H1 (cell line): ENCODE data around the gene SHISA6. TPM values are rescaled to one million over a fixed set of nuclear protein-coding genes. Genes with fewer than 3 reads are reported as not detected.

Source experiments
- CTCF ChIA-PET: fragments of 300-600 bp; sonication (Branson Sonifier 250); formaldehyde crosslinking; loops from one replicate; lab custom pipeline; 2021; ENCODE audit not compliant: partially characterized antibody; lab: Charles Lee
- POLR2A ChIA-PET: fragments of 300-600 bp; sonication (Branson Sonifier 250); formaldehyde crosslinking; loops from one replicate; lab custom pipeline; 2021; ENCODE audit warnings: inconsistent platforms; ENCODE audit not compliant: partially characterized antibody; lab: Charles Lee
- DNase-seq, 2 experiments: peaks; one replicate each; pipeline versions ENCODE4 v3.0.0 to v3.0.0-alpha.2; 2010 to 2022; ENCODE audit warnings: low spot score in 2 of 2, low read depth in 1 of 2, mixed read lengths in 1 of 2
- FAIRE-seq: peaks from 2 replicates; lab custom pipeline; 2011; peaks lifted over from hg19 to GRCh38; lab: Jason Lieb, UNC
- H2AFZ ChIP-seq: 2 replicates; pipeline ENCODE4 v1.8.1; 2012; ENCODE audit warnings: low read length, inconsistent platforms
- H2AK5ac ChIP-seq: 2 replicates; pipeline ENCODE4 v1.6.1; 2013; ENCODE audit warnings: low read depth, low read length
- H2BK120ac ChIP-seq: replicated peaks from 2 replicates; pipeline ENCODE3; 2013; ENCODE audit warnings: low read depth, low read length, inconsistent platforms
- H2BK12ac ChIP-seq: 2 replicates; pipeline ENCODE4 v1.6.1; 2013; ENCODE audit warnings: low read depth, low read length
- H2BK15ac ChIP-seq: 2 replicates; pipeline ENCODE4 v1.6.1; 2013; ENCODE audit warnings: low read length
- H2BK20ac ChIP-seq: 2 replicates; pipeline ENCODE4 v1.6.1; 2013; ENCODE audit warnings: low read length
- H2BK5ac ChIP-seq: 2 replicates; pipeline ENCODE4 v1.6.1; 2013; ENCODE audit warnings: low read depth, low read length
- H3K14ac ChIP-seq: 2 replicates; pipeline ENCODE4 v1.6.1; 2013; ENCODE audit warnings: inconsistent platforms; ENCODE audit not compliant: insufficient read length
- H3K18ac ChIP-seq: 2 replicates; pipeline ENCODE4 v1.6.1; 2013; ENCODE audit warnings: low read length; ENCODE audit errors: extremely low read depth
- H3K23ac ChIP-seq: 2 replicates; pipeline ENCODE4 v1.6.1; 2013; ENCODE audit warnings: inconsistent platforms; ENCODE audit not compliant: insufficient read length
- H3K23me2 ChIP-seq: 2 replicates; pipeline ENCODE4 v1.6.1; 2013; ENCODE audit warnings: low read depth, low read length
- H3K27ac ChIP-seq: 2 replicates; pipeline ENCODE4 v1.6.1; 2011; ENCODE audit warnings: low read depth, low read length, inconsistent platforms
- H3K27me3 ChIP-seq, 4 experiments: replicated peaks in 1 of 4; 1 replicate in 1 of 4; 2 replicates in 3 of 4; pipeline versions ENCODE4 v1.6.1 to v1.8.1; 2011 to 2013; ENCODE audit warnings: low read length in 3 of 4, mild to moderate bottlenecking in 3 of 4, inconsistent platforms in 2 of 4, mixed read lengths in 2 of 4, moderate library complexity in 1 of 4; ENCODE audit not compliant: control insufficient read depth in 3 of 4, insufficient read depth in 3 of 4; ENCODE audit errors: extremely low read depth in 1 of 4
- H3K36me3 ChIP-seq, 4 experiments: 2 replicates each; pipeline versions ENCODE4 v1.6.1 to v1.8.1; 2011 to 2013; ENCODE audit warnings: mild to moderate bottlenecking in 4 of 4, low read length in 3 of 4, moderate library complexity in 2 of 4, control low read depth in 1 of 4, inconsistent platforms in 1 of 4; ENCODE audit not compliant: insufficient read depth in 4 of 4, control insufficient read depth in 2 of 4
- H3K4ac ChIP-seq: replicated peaks from 2 replicates; pipeline ENCODE3; 2013; ENCODE audit warnings: low read length, low read depth, mixed read lengths, inconsistent platforms; ENCODE audit not compliant: insufficient read length
- H3K4me1 ChIP-seq, 4 experiments: replicated peaks in 1 of 4; 1 replicate in 1 of 4; 2 replicates in 3 of 4; pipeline versions ENCODE4 v1.6.1 to v1.8.1; 2011 to 2013; ENCODE audit warnings: low read length in 3 of 4, inconsistent platforms in 2 of 4, mixed read lengths in 1 of 4; ENCODE audit not compliant: insufficient read depth in 4 of 4, control insufficient read depth in 3 of 4
- H3K4me2 ChIP-seq, 2 experiments: 2 replicates each; pipeline versions ENCODE4 v1.6.1 to v1.8.1; 2011 to 2013; ENCODE audit warnings: low read depth in 2 of 2, low read length in 2 of 2, control low read depth in 1 of 2, inconsistent platforms in 1 of 2, mild to moderate bottlenecking in 1 of 2; ENCODE audit not compliant: insufficient read depth in 1 of 2
- H3K4me3 ChIP-seq, 4 experiments: fragments of 200-600, 300-600 bp in 1 of 4; sonication (generic), shearing (Covaris generic), sonication (Bioruptor Twin) in 1 of 4; 2 replicates each; pipeline versions ENCODE4 v1.5.1 to v1.8.1; 2011 to 2016; ENCODE audit warnings: low read length in 4 of 4, low read depth in 3 of 4, control low read depth in 2 of 4, inconsistent platforms in 2 of 4, mild to moderate bottlenecking in 2 of 4, mixed read lengths in 1 of 4, moderate library complexity in 1 of 4; ENCODE audit not compliant: insufficient read depth in 2 of 4; ENCODE audit errors: extremely low read depth in 1 of 4
- H3K56ac ChIP-seq: replicated peaks from 2 replicates; pipeline ENCODE3; 2013; ENCODE audit warnings: low read depth, mild to moderate bottlenecking, mixed read lengths, low read length, inconsistent platforms; ENCODE audit not compliant: insufficient read length
- H3K79me1 ChIP-seq: 2 replicates; pipeline ENCODE4 v1.6.1; 2013; ENCODE audit warnings: low read depth, low read length, control low read depth
- H3K79me2 ChIP-seq, 2 experiments: 2 replicates each; pipeline versions ENCODE4 v1.6.1 to v1.8.1; 2012 to 2013; ENCODE audit warnings: low read length in 2 of 2, mild to moderate bottlenecking in 2 of 2, inconsistent platforms in 1 of 2; ENCODE audit not compliant: insufficient read depth in 2 of 2, control insufficient read depth in 1 of 2
- H3K9ac ChIP-seq, 4 experiments: replicated peaks in 1 of 4; 1 replicate in 1 of 4; 2 replicates in 3 of 4; pipeline versions ENCODE4 v1.6.1 to v1.8.1; 2011 to 2013; ENCODE audit warnings: low read depth in 3 of 4, low read length in 3 of 4, control low read depth in 2 of 4, mild to moderate bottlenecking in 2 of 4, moderate library complexity in 2 of 4, inconsistent platforms in 1 of 4; ENCODE audit errors: extremely low read depth in 1 of 4
- H3K9me3 ChIP-seq, 2 experiments: 2 replicates each; pipeline versions ENCODE4 v1.6.1 to v1.8.1; 2012 to 2013; ENCODE audit warnings: mild to moderate bottlenecking in 2 of 2, moderate library complexity in 2 of 2, control low read depth in 1 of 2, inconsistent platforms in 1 of 2, low read depth in 1 of 2, low read length in 1 of 2, mixed read lengths in 1 of 2; ENCODE audit not compliant: insufficient read depth in 2 of 2
- H4K20me1 ChIP-seq, 2 experiments: replicated peaks in 1 of 2; 2 replicates each; pipeline versions ENCODE3 to v1.8.1; 2011 to 2013; ENCODE audit warnings: inconsistent platforms in 2 of 2, low read length in 2 of 2, mild to moderate bottlenecking in 1 of 2; ENCODE audit not compliant: insufficient read depth in 2 of 2, control insufficient read depth in 1 of 2
- H4K5ac ChIP-seq: 2 replicates; pipeline ENCODE4 v1.6.1; 2013; ENCODE audit warnings: low read length, low read depth, mixed read lengths, inconsistent platforms; ENCODE audit not compliant: insufficient read length
- H4K8ac ChIP-seq: 2 replicates; pipeline ENCODE4 v1.8.0; 2013; ENCODE audit warnings: mild to moderate bottlenecking, moderate library complexity, low read length, inconsistent platforms; ENCODE audit not compliant: insufficient read depth; ENCODE audit errors: extremely low read depth
- H4K91ac ChIP-seq: replicated peaks from 2 replicates; pipeline ENCODE3; 2013; ENCODE audit warnings: low read length, mixed read lengths, inconsistent platforms; ENCODE audit not compliant: insufficient read length
- BACH1 ChIP-seq: IDR thresholded peaks from 2 replicates; pipeline ENCODE4 v1.6.1; 2012; ENCODE audit warnings: low read length, improper control_type of control experiment
- CEBPB ChIP-seq: IDR thresholded peaks from 2 replicates; pipeline ENCODE4 v1.6.1; 2012; ENCODE audit warnings: low read depth, low read length
- CHD1 ChIP-seq: IDR thresholded peaks from 2 replicates; pipeline ENCODE4 v1.6.1; 2012; ENCODE audit warnings: low read depth, low read length, improper control_type of control experiment
- HDAC2 ChIP-seq, 2 experiments: fragments of 300-600 bp in 1 of 2; sonication (generic) in 1 of 2; IDR thresholded peaks; 2 replicates each; pipeline ENCODE4 v1.6.1; 2011 to 2012; ENCODE audit warnings: low read depth in 2 of 2, low read length in 2 of 2, mild to moderate bottlenecking in 2 of 2, moderate library complexity in 2 of 2, borderline replicate concordance in 1 of 2, inconsistent platforms in 1 of 2
- JUN ChIP-seq: IDR thresholded peaks from 2 replicates; pipeline ENCODE4 v1.6.1; 2011; ENCODE audit warnings: low read depth, mild to moderate bottlenecking, improper control_type of control experiment, low read length
- KDM4A ChIP-seq: IDR thresholded peaks from one replicate; pipeline ENCODE4 v1.7.1; 2012; ENCODE audit warnings: low read depth, mild to moderate bottlenecking, moderate library complexity, low read length, inconsistent platforms; ENCODE audit not compliant: severe bottlenecking
- RBBP5 ChIP-seq: IDR thresholded peaks from 2 replicates; pipeline ENCODE4 v1.7.1; 2012; ENCODE audit warnings: low read depth, mild to moderate bottlenecking, inconsistent platforms, low read length, moderate library complexity, borderline replicate concordance
- SIN3A ChIP-seq, 2 experiments: IDR thresholded peaks in 1 of 2; conservative IDR thresholded peaks in 1 of 2; 2 replicates each; pipeline ENCODE4 v1.6.1; 2011 to 2012; ENCODE audit warnings: low read length in 2 of 2, improper control_type of control experiment in 1 of 2, low read depth in 1 of 2, mild to moderate bottlenecking in 1 of 2
- SP4 ChIP-seq: IDR thresholded peaks from 2 replicates; pipeline ENCODE4 v1.6.1; 2012; ENCODE audit warnings: low read length, inconsistent platforms
- TAF1 ChIP-seq: IDR thresholded peaks from 2 replicates; pipeline ENCODE4 v1.6.1; 2011; ENCODE audit warnings: mild to moderate bottlenecking, low read depth, low read length
- TBP ChIP-seq: IDR thresholded peaks from 2 replicates; pipeline ENCODE4 v1.6.1; 2011; ENCODE audit warnings: low read depth, low read length, improper control_type of control experiment
- TCF12 ChIP-seq: IDR thresholded peaks from 2 replicates; pipeline ENCODE4 v1.6.1; 2011; ENCODE audit warnings: low read depth, mild to moderate bottlenecking, low read length
- YY1 ChIP-seq: IDR thresholded peaks from 2 replicates; pipeline ENCODE4 v1.6.1; 2011; ENCODE audit warnings: low read depth, mild to moderate bottlenecking, low read length
- WGBS, 2 experiments: shearing (Covaris generic) in 1 of 2; methylation state at CpG; one replicate each; pipeline versions ENCODE4 v1.1.6 to v1.1.7; 2013 to 2015; ENCODE audit warnings: low lambda C conversion rate in 2 of 2, mixed read lengths in 2 of 2, inconsistent platforms in 1 of 2, low coverage in 1 of 2, missing lambda C conversion rate in 1 of 2; ENCODE audit not compliant: insufficient replicate concordance in 2 of 2, insufficient coverage in 1 of 2, insufficient read length in 1 of 2; ENCODE audit errors: extremely low coverage in 1 of 2, missing lambda C conversion rate in 1 of 2; 5-methylcytosine and 5-hydroxymethylcytosine counted together
- polyA plus RNA-seq, 7 experiments: library from polyadenylated mRNA; depleted of rRNA in 3 of 7; stranded (reverse) in 5 of 7; unstranded in 2 of 7; fragments of >200 nt in 5 of 7; fragments of 200-250 nt in 2 of 7; gene quantifications; 1 replicate in 5 of 7; 2 replicates in 1 of 7; 4 replicates in 1 of 7; pipeline versions ENCODE4 v1.2.1 to v1.2.3, GENCODE V29; 2011 to 2013; ENCODE audit warnings: missing spikeins in 2 of 7, mixed read lengths in 2 of 7
- total RNA-seq: library from RNA; stranded (reverse); fragmentation: NEBNext Ultra II Directional; extraction: Animal tissue kit (Norgen Biotek cat#: 25700); gene quantifications from 2 replicates; pipeline ENCODE4 v1.2.1, GENCODE V29; 2021

The SHISA6 gene
- total and polyA plus RNA-seq, 2 of the 8 experiments (the other 6 are each of a cell fraction or from before 2014, with no cell fraction given) = 2.9 to 4.8 TPM

DNA sequence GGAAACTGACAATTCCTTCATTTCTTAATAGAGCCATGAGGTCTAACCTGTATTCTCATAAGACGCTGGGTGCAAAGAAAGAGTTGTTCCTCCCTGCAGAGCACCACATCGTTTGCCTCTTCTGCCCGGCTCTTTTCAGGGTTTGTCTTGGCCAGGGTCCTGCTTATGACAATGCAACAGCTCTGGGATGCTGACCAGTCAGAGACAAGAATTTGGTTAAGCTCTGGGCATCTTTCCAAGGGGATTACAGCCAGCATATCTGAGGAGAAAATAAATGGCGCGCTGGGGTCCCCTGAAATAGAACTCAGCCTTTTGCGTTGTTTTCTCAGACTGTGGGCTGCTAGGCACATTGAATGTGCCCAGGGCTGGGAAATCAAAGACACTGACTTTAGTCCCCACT, 128.6 kb downstream of the SHISA6 start:
- Histone ChIP-seq H2BK120ac (no peak overlapping the region), H4K20me1 (no peaks in the 10 kb centered on the region), H3K4me1 (no peaks in the 10 kb centered on the region), H3K23me2 (no peaks in the 10 kb centered on the region), H3K36me3 (no peaks in the 10 kb centered on the region), H2BK20ac (no peak overlapping the region), H4K5ac (no peak overlapping the region), H2BK15ac (no peak overlapping the region), H4K91ac (no peak overlapping the region), H3K9ac (no peak overlapping the region), H3K79me1 (no peaks in the 10 kb centered on the region), H2BK5ac (no peak overlapping the region), H2BK12ac (no peak overlapping the region), H3K9me3 (no peaks in the 10 kb centered on the region), H3K79me2 (no peaks in the 10 kb centered on the region), H4K8ac (no peak overlapping the region), H3K27ac (no peak overlapping the region), H3K14ac (no peak overlapping the region), H3K4ac (no peak overlapping the region), H2AFZ (no peak overlapping the region), H3K4me3 (no peak overlapping the region), H3K18ac (no peak overlapping the region), H2AK5ac (no peak overlapping the region), H3K56ac (no peak overlapping the region), H3K4me2 (no peak overlapping the region), H3K23ac (no peak overlapping the region), H3K27me3 (no peaks in the 10 kb centered on the region)
- DNase-seq (no peak), FAIRE-seq (no peak)
- CTCF ChIA-PET = no interaction called here
- POLR2A ChIA-PET = no interaction called here
- 80% methylated on average over 6 of the region's 6 CpGs; no CpG with 5 or more reads in 1 of the 2 experiments for WGBS, 2 experiments
- TF ChIP-seq BACH1 (no peak), CEBPB (no peak), TBP (no peak), TAF1 (no peak), CHD1 (no peak), SIN3A (conservative IDR thresholded peaks at IDR 0.05 in 1 of 2, IDR thresholded peaks at IDR 0.05 in 1 of 2; ENCODE audit: low read depth in 1 of 2, low read length in 2 of 2) (no peak), YY1 (no peak), HDAC2 (IDR thresholded peaks at IDR 0.05; ENCODE audit: borderline replicate concordance in 1 of 2, low read depth in 2 of 2, low read length in 2 of 2) (no peak), RBBP5 (no peak), JUN (no peak), SP4 (no peak), TCF12 (no peak), KDM4A (no peak)
